RWPE2 (cell line): ENCODE measurements around the gene ZBTB8OS.
"Not testable (repeated sequence)": the region's sequence is repeated elsewhere in the genome, so short reads cannot be mapped to it uniquely, and the experiment has no call there.

Experiments
- ATAC-seq: fragments of 200-7000 bp; cut with Tn5 transposase; 3 replicates; pipeline ENCODE4 v1.9.1; 2021; ENCODE audit warnings: low read depth
- DNase-seq: peaks from one replicate; pipeline ENCODE4 v3.0.0-alpha.2; 2020; ENCODE audit warnings: low spot score
- H3K27ac ChIP-seq: fragments of 450-650 bp; 2 replicates; pipeline ENCODE4 v1.5.1; 2017; ENCODE audit warnings: mild to moderate bottlenecking; ENCODE audit not compliant: poor library complexity, severe bottlenecking
- H3K27me3 ChIP-seq: fragments of 250-450 bp; sonication (Bioruptor Pico); 2 replicates; pipeline ENCODE4 v1.5.1; 2021; ENCODE audit warnings: mild to moderate bottlenecking, moderate library complexity; ENCODE audit not compliant: insufficient read depth, poor library complexity, severe bottlenecking
- H3K36me3 ChIP-seq: fragments of 250-450 bp; sonication (Bioruptor Pico); 2 replicates; pipeline ENCODE4 v1.5.1; 2020; ENCODE audit warnings: low read depth, mild to moderate bottlenecking, moderate library complexity
- H3K4me1 ChIP-seq: fragments of 250-450 bp; sonication (Bioruptor Pico); 2 replicates; pipeline ENCODE4 v1.5.1; 2021; ENCODE audit warnings: mild to moderate bottlenecking, moderate library complexity; ENCODE audit not compliant: insufficient read depth, poor library complexity, severe bottlenecking
- H3K4me3 ChIP-seq: fragments of 250-450 bp; sonication (Bioruptor Pico); 2 replicates; pipeline ENCODE4 v1.5.1; 2021; ENCODE audit warnings: mild to moderate bottlenecking, moderate library complexity; ENCODE audit not compliant: severe bottlenecking
- H3K9me3 ChIP-seq: fragments of 250-450 bp; sonication (Bioruptor Pico); 2 replicates; pipeline ENCODE4 v1.5.1; 2021; ENCODE audit warnings: mild to moderate bottlenecking, moderate library complexity; ENCODE audit not compliant: severe bottlenecking
- TF ChIP-seq, protein P1 (sequence below): fragments of 450-650 bp; IDR thresholded peaks from one replicate; pipeline ENCODE4 v1.5.1; 2017; ENCODE audit warnings: mild to moderate bottlenecking, moderate library complexity; ENCODE audit not compliant: poor library complexity, severe bottlenecking

The ZBTB8OS gene

DNA sequence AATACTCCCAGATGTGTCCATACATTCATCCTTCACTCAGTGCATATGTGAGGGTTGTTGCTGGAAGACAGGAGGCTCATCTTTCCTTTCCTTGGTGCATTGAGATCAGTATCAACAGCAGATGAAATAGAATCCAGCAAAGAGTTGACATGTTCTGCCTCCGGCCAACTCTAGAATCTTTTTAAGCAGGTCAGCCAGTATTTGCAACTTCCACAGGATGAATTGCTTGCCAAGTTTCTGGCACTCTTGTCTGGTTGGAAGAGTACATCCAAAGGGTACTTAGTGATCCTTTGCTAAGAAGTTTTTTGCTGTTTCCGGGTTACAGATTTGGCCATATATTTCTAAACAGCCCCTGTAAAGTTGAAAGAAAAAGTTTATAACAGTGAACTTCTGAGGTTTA is 31.2 kb upstream of the ZBTB8OS start:
- DNase-seq (no peak), ATAC-seq (no peak)
- Histone ChIP-seq H3K36me3 (peaks cover 85% of the 10 kb centered on the region), H3K4me1 (no peaks in the 10 kb centered on the region), H3K4me3 (no peak overlapping the region), H3K27ac (no peak overlapping the region), H3K27me3 (no peaks in the 10 kb centered on the region), H3K9me3 (no peaks in the 10 kb centered on the region)
- TF ChIP-seq, protein P1, sequence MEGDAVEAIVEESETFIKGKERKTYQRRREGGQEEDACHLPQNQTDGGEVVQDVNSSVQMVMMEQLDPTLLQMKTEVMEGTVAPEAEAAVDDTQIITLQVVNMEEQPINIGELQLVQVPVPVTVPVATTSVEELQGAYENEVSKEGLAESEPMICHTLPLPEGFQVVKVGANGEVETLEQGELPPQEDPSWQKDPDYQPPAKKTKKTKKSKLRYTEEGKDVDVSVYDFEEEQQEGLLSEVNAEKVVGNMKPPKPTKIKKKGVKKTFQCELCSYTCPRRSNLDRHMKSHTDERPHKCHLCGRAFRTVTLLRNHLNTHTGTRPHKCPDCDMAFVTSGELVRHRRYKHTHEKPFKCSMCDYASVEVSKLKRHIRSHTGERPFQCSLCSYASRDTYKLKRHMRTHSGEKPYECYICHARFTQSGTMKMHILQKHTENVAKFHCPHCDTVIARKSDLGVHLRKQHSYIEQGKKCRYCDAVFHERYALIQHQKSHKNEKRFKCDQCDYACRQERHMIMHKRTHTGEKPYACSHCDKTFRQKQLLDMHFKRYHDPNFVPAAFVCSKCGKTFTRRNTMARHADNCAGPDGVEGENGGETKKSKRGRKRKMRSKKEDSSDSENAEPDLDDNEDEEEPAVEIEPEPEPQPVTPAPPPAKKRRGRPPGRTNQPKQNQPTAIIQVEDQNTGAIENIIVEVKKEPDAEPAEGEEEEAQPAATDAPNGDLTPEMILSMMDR = no peak

DNA sequence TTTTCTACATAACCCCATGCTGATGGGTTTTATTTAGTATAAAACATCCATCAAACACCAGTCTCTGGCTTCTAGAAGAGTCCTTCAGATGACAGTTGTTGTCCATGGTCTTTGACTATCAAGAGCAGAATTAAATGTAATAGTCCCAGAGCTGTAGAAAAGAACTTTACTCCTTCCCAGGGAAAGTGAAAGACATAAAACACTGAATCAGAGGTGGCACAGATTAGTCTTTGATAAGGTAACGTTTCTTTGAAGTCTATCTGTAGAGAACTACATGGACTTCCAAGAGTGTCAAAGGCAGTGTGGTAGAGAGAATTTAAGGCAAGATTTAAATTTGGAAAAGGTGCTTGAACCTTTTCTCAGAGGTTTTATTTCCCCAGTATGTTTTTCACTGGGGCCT is 30.3 kb upstream of the ZBTB8OS start:
- no peaks in the 10 kb centered on the region for H3K9me3 ChIP-seq
- no peak for ATAC-seq

DNA sequence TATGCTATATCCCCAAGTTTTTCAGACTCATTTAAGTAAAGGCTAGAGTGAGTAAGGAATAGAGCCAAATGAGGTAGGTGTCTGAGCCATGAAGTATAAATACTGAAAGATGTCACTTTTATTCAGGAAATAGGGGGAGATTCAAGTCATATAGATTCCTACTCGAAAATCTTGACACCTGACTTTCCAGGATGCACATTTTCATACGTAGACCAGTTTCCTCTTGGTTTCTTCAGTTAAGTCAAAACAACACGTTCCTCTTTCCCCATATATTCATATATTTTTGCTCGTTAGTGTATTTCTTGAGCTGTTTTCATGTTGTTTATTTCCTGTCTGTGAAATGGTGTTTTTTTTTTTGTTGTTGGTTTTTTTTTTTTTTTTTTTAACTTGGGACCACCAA is 29.6 kb upstream of the ZBTB8OS start:
- not testable (repeated sequence) for H3K9me3 ChIP-seq, H3K27me3 ChIP-seq, H3K4me3 ChIP-seq, DNase-seq, H3K27ac ChIP-seq, H3K4me1 ChIP-seq, ATAC-seq
- peaks cover 85% of the 10 kb centered on the region for H3K36me3 ChIP-seq

More for the DNA sequence above, 30.3 kb upstream of the ZBTB8OS start:
- DNase-seq = no peak
- TF ChIP-seq, protein P1 = no peak
- no peak overlapping the region for H3K27ac ChIP-seq
- no peaks in the 10 kb centered on the region for H3K27me3 ChIP-seq
- H3K4me1 ChIP-seq = no peaks in the 10 kb centered on the region
- H3K36me3 ChIP-seq = peaks cover 85% of the 10 kb centered on the region
- no peak overlapping the region for H3K4me3 ChIP-seq

- H3K4me1 ChIP-seq = no peaks in the 10 kb centered on the region
- H3K36me3 ChIP-seq = peaks cover 94% of the 10 kb centered on the region
- H3K27ac ChIP-seq = no peak overlapping the region
- TF ChIP-seq, protein P1 = no peak
- no peaks in the 10 kb centered on the region for H3K27me3 ChIP-seq
- H3K4me3 ChIP-seq = no peak overlapping the region
- H3K9me3 ChIP-seq = no peaks in the 10 kb centered on the region
- DNase-seq (no peak), ATAC-seq (no peak)
Measured at GRCh38 chr1:32676945-32677344, 26.6 kb upstream of the ZBTB8OS start.

- not testable (repeated sequence) for H3K4me1 ChIP-seq, H3K4me3 ChIP-seq, DNase-seq, H3K27ac ChIP-seq, H3K9me3 ChIP-seq, ATAC-seq, H3K27me3 ChIP-seq
- peaks cover 99% of the 10 kb centered on the region for H3K36me3 ChIP-seq
Measured at GRCh38 chr1:32668716-32669115, 18.4 kb upstream of the ZBTB8OS start.

- H3K4me3 ChIP-seq = no peak overlapping the region
- DNase-seq (no peak), ATAC-seq (no peak)
- H3K27me3 ChIP-seq = no peaks in the 10 kb centered on the region
- TF ChIP-seq, protein P1 = no peak
- H3K9me3 ChIP-seq = peaks cover 2% of the 10 kb centered on the region
- H3K27ac ChIP-seq = no peak overlapping the region
- peaks cover 99% of the 10 kb centered on the region for H3K36me3 ChIP-seq
- H3K4me1 ChIP-seq = no peaks in the 10 kb centered on the region
Measured at GRCh38 chr1:32666901-32667566, 16.7 kb upstream of the ZBTB8OS start.
